CD4-positive, alpha-beta T cell treated with Interleukin-17A for 4 hours (primary cell): Measurements from ENCODE around the gene IZUMO3.
"Not testable (repeated sequence)": the region's sequence is repeated elsewhere in the genome, so short reads cannot be mapped to it uniquely, and the experiment has no call there.

Source experiments
- DNase-seq: peaks from one replicate; pipeline ENCODE4 v3.0.0-alpha.2; 2020; ENCODE audit warnings: mixed read lengths

Gene IZUMO3

DNA sequence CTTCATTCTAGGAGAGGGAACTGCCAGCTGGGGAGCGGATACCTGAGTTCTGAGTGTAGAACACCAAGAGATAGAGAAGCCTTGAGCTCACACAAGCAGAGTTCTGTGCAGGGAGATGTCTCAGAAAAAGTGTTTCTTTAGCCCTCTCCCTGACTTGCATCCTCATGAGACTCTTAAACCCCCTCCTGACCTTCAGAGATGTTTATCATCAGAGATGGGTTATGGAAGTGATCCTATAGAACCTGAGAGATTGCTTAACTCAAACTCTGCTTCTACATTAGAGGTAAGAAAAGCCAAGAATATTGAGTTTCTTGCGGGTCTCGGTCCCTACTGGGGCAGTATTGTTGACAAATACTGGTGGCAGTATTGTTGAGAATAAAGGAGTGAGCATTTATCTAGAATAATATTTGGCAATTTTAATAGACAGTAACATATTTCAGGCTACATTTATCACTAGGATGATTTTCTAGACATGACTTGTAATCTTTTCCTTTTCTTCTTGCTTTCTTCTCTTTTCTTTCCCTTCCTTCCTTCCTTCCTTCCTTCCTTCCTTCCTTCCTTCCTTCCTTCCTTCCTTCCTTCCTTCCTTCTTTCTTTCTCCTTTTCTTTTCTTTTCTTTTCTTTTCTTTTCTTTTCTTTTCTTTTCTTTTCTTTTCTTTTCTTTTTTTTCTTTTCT is at the start of gene IZUMO3:
Gene IZUMO3 (minus strand): TSS at position 51 of the 676 bp plus-strand sequence. CDS start 248 bp downstream, outside the sequence.
- DNase-seq: no peak

GRCh38 chr9:24594234-24594850 is 48.6 kb upstream of the IZUMO3 start:
- DNase-seq: no peak

- no peak for DNase-seq
These were observed 44.7 kb upstream of the IZUMO3 start for GRCh38 chr9:24590432-24590831.

DNA sequence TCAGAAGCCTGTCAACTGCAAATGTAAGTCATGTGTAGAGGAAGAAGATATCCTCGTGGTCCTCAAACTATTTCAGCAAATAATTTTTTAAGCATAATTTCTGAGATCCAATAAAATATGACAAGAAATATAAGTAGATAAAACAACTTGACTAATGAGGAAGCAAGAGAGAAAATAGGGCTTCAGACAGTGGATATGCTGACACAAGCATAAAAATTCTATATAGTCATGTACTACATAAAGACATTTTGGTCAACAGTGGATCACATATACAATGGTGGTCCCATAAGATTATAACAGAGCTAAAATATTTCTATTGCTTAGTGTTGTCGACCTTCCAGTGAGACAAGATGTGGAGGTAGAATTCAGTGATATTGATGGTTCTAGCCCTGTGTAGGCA is 42.2 kb upstream of the IZUMO3 start:
- DNase-seq: no peak

DNA sequence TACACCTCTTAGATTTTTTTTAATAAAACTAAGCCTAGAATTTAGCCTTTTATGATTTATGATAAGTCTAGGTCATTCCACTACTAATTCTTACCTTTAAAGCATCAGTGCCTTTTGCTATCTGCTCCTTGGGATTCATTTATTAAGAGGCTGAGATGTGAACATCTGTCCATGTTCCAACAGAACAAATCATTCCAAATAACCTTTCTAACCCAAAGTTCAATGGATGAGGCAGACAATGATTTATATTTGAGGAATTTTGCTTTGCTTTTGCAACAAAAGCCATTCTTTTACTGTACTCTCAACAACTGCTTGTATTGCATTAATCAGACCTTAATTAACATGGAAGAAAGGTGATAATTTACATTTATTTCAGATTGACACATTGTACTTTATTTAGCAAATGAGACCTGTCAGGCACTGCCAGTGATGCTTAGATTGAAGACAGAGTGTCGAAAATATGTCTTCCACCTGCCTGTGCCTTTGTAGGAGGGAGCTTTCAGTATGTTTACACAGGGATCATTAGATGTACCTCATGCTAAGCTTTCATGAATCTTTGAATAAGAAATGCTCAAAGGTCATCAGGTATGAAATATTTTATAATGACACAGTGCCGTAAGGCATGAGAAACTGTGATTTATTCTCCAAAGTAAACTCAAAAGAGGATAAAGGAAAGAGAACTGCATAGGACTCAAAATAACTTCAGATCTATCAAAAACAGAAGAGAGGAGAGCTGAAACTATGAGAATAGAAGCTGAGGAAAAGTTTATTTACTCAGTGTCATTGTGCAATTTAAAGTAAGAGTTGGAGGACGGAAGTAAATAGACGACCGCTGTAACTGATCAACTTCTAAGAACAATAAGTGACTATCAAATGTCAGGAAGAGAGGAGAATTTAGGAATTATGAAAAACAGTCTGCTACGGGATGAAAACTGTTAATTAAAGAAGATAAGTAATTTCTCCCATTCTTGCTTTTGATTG is 36.7 kb upstream of the IZUMO3 start:
- no peak for DNase-seq

DNA sequence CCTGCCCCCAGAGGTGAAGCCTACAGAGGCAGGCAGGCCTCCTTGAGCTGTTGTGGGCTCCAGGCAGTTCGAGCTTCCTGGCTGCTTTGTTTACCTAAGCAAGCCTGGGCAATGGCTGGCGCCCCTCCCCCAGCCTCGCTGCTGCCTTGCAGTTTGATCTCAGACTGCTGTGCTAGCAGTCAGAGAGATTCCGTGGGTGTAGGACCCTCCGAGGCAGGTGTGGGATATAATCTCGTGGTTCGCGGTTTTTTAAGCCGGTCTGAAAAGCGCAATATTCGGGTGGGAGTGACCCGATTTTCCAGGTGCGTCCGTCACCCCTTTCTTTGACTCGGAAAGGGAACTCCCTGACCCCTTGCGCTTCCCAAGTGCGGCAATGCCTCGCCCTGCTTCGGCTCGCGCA is 34.3 kb upstream of the IZUMO3 start:
- not testable (repeated sequence) for DNase-seq

DNA sequence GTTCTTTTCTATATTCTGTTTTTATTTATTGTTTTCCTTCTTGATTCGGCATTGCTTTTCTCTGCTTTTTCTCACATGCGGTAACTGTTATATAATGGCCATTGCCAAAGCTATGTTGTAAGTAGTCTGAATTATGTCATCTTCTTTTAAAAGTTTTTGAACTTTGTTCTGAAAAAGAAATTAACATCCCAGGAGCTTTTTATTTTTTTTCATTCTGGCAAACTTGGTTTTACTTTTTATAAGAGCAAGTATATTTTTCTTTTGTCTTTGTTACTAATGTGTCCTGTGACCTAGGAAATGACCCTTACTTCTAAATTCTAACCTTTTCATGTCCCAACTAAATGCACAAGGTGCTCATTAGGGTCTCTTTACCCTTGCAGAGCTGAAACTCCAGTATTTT is 26.7 kb upstream of the IZUMO3 start:
- DNase-seq: no peak

GRCh38 chr9:24561957-24562356 is 16.3 kb upstream of the IZUMO3 start:
- no peak for DNase-seq

- no peak for DNase-seq
These were observed 7.5 kb upstream of the IZUMO3 start for GRCh38 chr9:24553183-24553552.

DNA sequence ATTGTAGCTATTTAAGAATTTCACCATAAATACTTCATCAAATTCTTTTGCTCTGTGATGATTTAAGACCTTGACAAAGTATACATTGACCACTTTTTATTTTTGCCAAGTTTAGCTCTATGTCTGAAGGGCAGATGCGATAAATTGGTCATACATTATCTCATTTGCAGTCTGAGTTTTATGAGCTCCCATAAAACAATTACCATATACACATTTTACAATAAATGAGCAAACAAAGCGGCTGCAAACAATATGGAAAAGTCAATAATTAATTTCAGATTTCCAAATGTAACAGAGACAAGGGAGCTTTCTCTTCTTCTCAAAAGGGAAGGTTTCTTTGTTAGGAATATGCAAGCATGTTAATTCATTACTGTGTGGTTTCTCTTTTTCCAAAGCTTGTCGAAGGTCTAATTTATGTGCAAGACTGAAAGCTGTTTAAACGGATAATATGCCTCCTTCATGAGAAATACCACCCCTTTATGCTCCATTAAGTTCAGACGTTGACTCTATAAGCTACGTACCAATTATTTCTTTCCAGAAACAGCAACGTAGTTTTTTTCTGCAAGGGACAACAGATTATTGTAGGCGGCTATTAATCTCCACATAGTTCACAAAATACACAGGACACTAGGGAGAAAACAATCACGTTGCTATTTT is 7.0 kb upstream of the IZUMO3 start:
- no peak for DNase-seq

DNA sequence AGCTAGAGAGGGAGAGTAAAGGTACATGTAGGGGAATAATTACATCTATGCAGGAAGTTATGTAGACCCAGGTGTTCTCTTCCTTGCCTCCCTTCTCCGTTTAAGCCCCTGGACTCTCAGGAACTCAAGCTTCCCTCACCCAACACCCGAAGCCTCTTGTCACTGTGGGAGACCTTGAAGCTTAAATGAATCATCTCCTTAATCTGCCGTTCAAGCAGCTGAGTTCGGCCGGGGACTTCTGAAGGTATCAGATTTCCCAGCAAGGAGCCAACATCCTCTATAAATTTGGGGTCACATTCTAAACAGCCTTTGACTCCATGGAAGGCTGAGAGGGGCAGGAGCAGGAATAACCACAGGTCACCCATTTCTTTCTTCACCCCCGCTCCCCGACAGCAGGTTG is 412 bp downstream of the IZUMO3 start:
- DNase-seq: no peak

DNA sequence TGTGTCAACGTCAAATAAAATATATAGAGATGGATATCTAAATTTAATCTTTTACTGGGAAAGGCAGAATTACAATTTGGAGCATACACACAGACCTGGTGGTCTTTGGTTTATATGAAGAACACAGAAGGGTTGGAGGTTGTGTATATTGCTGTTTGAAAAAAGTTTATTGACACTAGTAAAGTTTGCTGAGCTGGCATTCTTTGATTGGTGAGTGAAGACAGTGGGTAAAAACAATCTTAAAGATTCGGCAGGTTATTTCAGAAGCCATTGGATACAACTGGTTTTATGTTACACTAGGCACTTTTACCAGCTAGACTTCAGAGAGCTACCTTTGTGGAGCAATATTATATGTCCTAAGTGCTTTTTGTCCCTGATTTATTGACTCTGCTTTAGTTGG is 27.2 kb downstream of the IZUMO3 start:
- no peak for DNase-seq

GRCh38 chr9:24516463-24516862 is 29.2 kb downstream of the IZUMO3 start:
- no peak for DNase-seq

DNA sequence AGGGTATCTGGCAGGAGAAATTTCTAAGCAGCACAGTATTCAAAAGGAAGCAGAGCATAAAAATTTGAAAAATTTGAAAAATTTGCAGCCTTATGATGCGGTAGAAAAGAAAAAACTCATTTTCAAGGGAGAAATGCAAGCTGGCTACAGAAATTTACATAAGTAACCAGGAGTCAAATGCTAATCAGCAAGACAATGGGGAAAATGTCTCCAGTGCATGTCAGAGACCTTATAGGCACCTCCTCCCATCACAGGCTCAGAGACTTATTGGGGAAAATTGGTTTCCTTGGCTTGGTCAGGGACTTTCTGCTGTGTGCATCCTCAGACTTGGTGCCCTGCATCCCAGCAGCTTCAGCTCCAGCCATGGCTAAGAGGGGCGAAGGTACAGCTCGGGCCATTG is 35.8 kb downstream of the IZUMO3 start:
- DNase-seq: no peak

DNA sequence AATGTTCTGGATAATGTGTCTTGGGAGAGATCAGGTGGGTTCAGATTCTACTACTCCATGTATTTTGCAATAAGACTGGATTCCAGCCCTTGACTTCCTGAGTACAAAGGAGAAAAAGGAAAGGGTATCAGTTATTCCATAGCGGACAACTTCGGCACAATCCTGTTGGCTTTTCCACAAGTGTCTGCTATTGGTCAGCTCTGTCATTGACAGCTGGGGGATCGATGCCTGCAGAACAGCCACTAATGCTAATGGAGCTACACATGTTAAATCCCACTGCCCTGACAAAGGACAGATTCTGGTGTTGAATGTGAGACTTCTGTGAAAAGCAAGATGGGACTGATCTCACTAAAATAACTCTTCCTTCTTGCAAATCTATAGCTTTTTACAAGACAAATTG is 41.2 kb downstream of the IZUMO3 start:
- DNase-seq: no peak

DNA sequence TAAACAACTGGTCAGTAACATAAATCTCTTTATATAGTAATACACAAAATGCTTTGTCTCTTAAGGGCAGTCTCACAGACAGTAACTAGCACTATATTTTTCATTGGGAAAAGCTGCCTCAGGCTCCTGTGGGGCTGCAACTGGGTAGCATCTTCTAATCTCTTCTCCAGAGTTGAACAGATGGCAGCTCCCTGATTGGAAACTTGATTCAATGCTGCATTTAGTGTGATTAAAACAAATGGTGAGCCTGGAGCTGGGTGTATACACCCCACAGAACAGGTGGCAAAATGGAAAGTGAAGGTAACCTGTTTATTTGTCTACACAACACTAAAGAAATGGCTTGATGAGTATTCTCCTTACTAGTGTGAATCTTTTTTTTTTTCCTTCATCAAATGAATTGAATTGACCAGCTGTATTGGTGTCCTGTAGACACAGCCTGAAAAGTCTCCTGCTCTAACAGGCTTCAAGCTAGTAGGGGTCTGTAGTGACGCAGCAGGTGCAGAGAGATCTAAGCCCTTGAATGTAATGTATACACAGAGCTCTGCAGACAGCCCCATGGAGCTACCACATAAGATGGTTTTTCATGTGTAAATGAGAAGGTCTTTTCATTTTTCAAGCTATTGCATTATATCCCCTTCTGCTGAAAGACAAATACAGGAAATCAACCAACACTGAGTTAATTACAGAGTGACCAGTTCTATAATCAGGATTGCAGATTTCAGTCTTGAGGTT is 43.3 kb downstream of the IZUMO3 start:
- no peak for DNase-seq

- no peak for DNase-seq
These were observed 44.9 kb downstream of the IZUMO3 start for GRCh38 chr9:24500761-24501160.

- DNase-seq: no peak
These were observed 47.1 kb downstream of the IZUMO3 start for GRCh38 chr9:24498632-24499031.

DNA sequence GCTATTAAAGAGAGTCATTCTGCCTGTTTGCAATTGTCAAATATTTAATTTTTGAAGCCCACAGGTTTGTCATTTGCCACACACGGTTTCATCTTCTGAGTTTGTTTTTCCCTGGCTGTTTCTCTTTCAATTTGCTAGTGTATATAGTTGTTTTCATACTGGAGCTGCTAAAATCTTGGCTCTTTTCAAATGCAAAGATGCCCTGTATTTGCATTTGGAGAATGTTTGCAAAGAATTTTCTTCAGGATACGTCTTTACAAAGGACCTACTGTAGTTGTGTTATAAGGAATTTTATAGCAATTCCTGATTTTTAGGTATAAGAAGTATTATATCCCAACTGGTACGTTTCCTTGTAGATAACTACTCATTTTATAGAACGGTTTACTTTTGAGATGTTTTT is 48.0 kb downstream of the IZUMO3 start:
- no peak for DNase-seq
